22Rv1 (cell line): Measurements from ENCODE around the gene SSR4.

ENCODE experiments used
- ZFX ChIP-seq: fragments of 450-650 bp; IDR thresholded peaks from 2 replicates; pipeline ENCODE4 v1.6.1; 2017; ENCODE audit warnings: antibody characterized with exemption, borderline replicate concordance
- TF ChIP-seq, protein P1 (sequence below): fragments of 450-650 bp; IDR thresholded peaks from 2 replicates; pipeline ENCODE4 v1.5.1; 2017; ENCODE audit warnings: mild to moderate bottlenecking

DNA sequence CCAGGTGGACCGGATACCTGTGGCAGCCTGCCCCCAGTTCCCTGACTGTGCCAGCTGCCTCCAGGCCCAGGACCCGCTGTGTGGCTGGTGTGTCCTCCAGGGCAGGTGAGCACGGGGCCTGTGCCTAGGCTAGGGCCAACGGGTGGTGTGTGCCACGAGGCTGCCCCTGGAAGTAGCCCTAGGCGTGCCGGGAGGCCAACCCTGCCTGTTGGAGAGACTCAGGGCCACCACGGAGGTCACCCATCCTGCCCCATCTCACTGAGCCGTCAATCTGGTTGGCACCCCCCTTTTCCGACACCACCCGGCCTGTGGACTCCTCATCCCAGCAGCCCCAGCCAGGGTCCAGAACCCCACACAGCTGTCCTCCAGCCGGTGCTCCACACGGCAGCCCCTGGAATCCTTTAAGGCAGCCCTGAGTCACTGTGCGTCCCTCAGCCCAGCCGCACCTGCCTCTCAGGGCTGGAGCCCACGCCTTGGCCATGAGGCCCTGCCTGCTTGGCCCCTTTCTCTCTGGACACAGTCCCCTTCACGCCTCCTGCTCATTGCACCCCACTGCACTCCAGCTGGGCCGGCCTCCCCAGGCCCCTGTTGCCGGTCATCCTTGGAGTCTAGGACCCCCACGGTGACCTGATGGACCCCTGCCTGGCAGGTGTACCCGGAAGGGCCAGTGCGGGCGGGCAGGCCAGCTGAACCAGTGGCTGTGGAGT is 25.2 kb upstream of the SSR4 start:
- TF ChIP-seq, protein P1, sequence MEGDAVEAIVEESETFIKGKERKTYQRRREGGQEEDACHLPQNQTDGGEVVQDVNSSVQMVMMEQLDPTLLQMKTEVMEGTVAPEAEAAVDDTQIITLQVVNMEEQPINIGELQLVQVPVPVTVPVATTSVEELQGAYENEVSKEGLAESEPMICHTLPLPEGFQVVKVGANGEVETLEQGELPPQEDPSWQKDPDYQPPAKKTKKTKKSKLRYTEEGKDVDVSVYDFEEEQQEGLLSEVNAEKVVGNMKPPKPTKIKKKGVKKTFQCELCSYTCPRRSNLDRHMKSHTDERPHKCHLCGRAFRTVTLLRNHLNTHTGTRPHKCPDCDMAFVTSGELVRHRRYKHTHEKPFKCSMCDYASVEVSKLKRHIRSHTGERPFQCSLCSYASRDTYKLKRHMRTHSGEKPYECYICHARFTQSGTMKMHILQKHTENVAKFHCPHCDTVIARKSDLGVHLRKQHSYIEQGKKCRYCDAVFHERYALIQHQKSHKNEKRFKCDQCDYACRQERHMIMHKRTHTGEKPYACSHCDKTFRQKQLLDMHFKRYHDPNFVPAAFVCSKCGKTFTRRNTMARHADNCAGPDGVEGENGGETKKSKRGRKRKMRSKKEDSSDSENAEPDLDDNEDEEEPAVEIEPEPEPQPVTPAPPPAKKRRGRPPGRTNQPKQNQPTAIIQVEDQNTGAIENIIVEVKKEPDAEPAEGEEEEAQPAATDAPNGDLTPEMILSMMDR: no peak
- TF ChIP-seq ZFX: no peak
